Lung (tissue), 12 donors: ENCODE data around the gene SUSD1. TPM values are rescaled to one million over a fixed set of nuclear protein-coding genes. Genes with fewer than 3 reads are reported as not detected.

ENCODE experiments used
- ATAC-seq: fragments of 200-7000 bp; cut with Tn5 transposase; one replicate; pipeline ENCODE4 v1.9.1; 2020; ENCODE audit warnings: moderate number of reproducible peaks; ENCODE audit not compliant: insufficient read depth, low FRiP score
- DNase-seq, 3 donors: peaks; one replicate each; pipeline ENCODE4 v3.0.0-alpha.2; 2013 to 2017
- H3K27ac ChIP-seq, 2 donors: one replicate each; pipeline ENCODE4 v1.5.1; 2013; ENCODE audit warnings: mild to moderate bottlenecking in 2 of 2, moderate library complexity in 2 of 2, control low read depth in 1 of 2, inconsistent platforms in 1 of 2, low read depth in 1 of 2, low read length in 1 of 2
- H3K27me3 ChIP-seq, 3 donors: one replicate each; pipeline ENCODE4 v1.5.1; 2013; ENCODE audit warnings: low read length in 2 of 3; ENCODE audit not compliant: control insufficient read depth in 3 of 3, insufficient read depth in 3 of 3
- H3K36me3 ChIP-seq, 4 donors: one replicate each; pipeline ENCODE4 v1.5.1; 2013; ENCODE audit warnings: low read length in 4 of 4, mild to moderate bottlenecking in 1 of 4, moderate library complexity in 1 of 4; ENCODE audit not compliant: control insufficient read depth in 4 of 4, insufficient read depth in 4 of 4
- H3K4me1 ChIP-seq, 5 donors: one replicate each; pipeline ENCODE4 v1.5.1; 2013; ENCODE audit warnings: low read length in 5 of 5, mild to moderate bottlenecking in 2 of 5, moderate library complexity in 1 of 5; ENCODE audit not compliant: control insufficient read depth in 5 of 5, insufficient read depth in 5 of 5
- H3K4me3 ChIP-seq: one replicate; pipeline ENCODE4 v1.5.1; 2013; ENCODE audit warnings: mild to moderate bottlenecking, control low read depth, moderate library complexity
- H3K9ac ChIP-seq, 2 donors: one replicate each; pipeline ENCODE4 v1.5.1; 2013; ENCODE audit warnings: low read length in 2 of 2, control low read depth in 1 of 2; ENCODE audit not compliant: insufficient read depth in 1 of 2
- H3K9me3 ChIP-seq, 4 donors: one replicate each; pipeline ENCODE4 v1.5.1; 2013; ENCODE audit warnings: low read length in 3 of 4, mild to moderate bottlenecking in 1 of 4, moderate library complexity in 1 of 4; ENCODE audit not compliant: control insufficient read depth in 4 of 4, insufficient read depth in 3 of 4
- WGBS, 2 donors: extraction: QIAGEN DNeasy Blood & Tissue Kit; methylation state at CpG; one replicate each; pipeline ENCODE4 v1.1.7; 2013; 5-methylcytosine and 5-hydroxymethylcytosine counted together
- polyA plus RNA-seq, 2 donors: library from polyadenylated mRNA; stranded (reverse); fragments of 200-250 nt; gene quantifications; one replicate each; pipeline ENCODE4 v1.2.1, GENCODE V29; 2013
- total RNA-seq, 2 donors: library from RNA; depleted of rRNA in 1 of 2; stranded (reverse); fragments of >200 nt in 1 of 2; gene quantifications; one replicate each; pipeline ENCODE4 v1.2.1, GENCODE V29; 2014 to 2021
- TF ChIP-seq, protein P1 (sequence below): IDR thresholded peaks from 2 replicates; pipeline ENCODE4 v1.5.1; 2012; ENCODE audit warnings: mild to moderate bottlenecking; ENCODE audit errors: control extremely low read depth, extremely low read depth
- donor health status: control.
- donor health status: control.
- donor health status: Bipolar disorder and iron deficiency.
- donor health status: healthy.
- donor health status: DM: yes; HTN: yes; CAD: no.

SUSD1 gene
- total and polyA plus RNA-seq, 4 donors: 4.4 to 26.6 (median 21.1) TPM

DNA sequence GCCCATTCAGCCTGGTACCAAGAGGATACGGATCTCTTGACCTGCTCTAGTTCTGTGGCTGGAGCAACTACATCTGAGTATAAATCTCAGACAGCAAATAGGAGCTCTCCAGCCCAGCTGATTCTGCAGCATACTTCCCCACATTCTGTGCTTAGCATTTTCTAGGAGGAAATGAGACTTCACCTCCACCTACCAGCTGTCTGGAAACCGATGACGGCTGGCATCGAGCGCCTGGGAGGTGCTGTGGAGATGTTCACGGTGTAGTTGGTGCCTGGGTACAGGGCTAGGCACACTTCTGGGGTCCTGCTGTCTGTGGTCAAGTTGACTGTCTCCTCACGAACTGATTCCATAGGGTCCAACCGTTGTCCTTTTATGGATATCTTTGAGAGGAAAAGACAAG lies 63.6 kb downstream of the SUSD1 start:
- no peak overlapping the region for H3K27ac ChIP-seq
- no peaks in the 10 kb centered on the region for H3K9me3 ChIP-seq
- peaks cover 0 to 8% (median 2%) of the 10 kb centered on the region in 4 donors for H3K36me3 ChIP-seq
- H3K4me1 ChIP-seq: no peaks in the 10 kb centered on the region
- no peak for DNase-seq
- no peak overlapping the region for H3K4me3 ChIP-seq
- no peak overlapping the region for H3K9ac ChIP-seq
- TF ChIP-seq, protein P1, sequence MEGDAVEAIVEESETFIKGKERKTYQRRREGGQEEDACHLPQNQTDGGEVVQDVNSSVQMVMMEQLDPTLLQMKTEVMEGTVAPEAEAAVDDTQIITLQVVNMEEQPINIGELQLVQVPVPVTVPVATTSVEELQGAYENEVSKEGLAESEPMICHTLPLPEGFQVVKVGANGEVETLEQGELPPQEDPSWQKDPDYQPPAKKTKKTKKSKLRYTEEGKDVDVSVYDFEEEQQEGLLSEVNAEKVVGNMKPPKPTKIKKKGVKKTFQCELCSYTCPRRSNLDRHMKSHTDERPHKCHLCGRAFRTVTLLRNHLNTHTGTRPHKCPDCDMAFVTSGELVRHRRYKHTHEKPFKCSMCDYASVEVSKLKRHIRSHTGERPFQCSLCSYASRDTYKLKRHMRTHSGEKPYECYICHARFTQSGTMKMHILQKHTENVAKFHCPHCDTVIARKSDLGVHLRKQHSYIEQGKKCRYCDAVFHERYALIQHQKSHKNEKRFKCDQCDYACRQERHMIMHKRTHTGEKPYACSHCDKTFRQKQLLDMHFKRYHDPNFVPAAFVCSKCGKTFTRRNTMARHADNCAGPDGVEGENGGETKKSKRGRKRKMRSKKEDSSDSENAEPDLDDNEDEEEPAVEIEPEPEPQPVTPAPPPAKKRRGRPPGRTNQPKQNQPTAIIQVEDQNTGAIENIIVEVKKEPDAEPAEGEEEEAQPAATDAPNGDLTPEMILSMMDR: no peak
- no peaks in the 10 kb centered on the region for H3K27me3 ChIP-seq
- no peak for ATAC-seq
- 95 to 96% methylated on average over 8 of the region's 8 CpGs for WGBS, 2 donors

DNA sequence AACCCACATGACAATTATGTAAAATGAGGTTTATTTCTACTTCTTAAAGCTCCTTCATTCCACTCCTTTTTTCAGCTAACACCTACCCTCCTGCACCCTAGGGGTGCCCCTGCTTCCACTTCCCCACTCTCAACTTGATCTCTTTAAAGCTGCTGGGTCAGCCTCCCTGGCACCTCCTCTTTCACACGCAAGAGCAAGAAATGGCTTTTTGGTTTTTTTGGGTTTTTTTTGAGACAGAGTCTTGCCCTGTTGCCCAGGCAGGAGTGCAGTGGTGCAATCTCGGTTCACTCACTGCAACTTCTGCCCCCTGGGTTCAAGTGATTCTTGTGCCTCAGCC lies 64.4 kb downstream of the SUSD1 start:
- no peak for DNase-seq
- no peaks in the 10 kb centered on the region for H3K4me1 ChIP-seq
- TF ChIP-seq, protein P1: no peak
- peaks cover 0 to 8% (median 2%) of the 10 kb centered on the region in 4 donors for H3K36me3 ChIP-seq
- ATAC-seq: no peak
- H3K9ac ChIP-seq: no peak overlapping the region
- WGBS, 2 donors: 86 to 87% methylated on average over 2 of the region's 2 CpGs
- H3K9me3 ChIP-seq: no peaks in the 10 kb centered on the region
- H3K27me3 ChIP-seq: no peaks in the 10 kb centered on the region
- no peak overlapping the region for H3K4me3 ChIP-seq
- no peak overlapping the region for H3K27ac ChIP-seq

DNA sequence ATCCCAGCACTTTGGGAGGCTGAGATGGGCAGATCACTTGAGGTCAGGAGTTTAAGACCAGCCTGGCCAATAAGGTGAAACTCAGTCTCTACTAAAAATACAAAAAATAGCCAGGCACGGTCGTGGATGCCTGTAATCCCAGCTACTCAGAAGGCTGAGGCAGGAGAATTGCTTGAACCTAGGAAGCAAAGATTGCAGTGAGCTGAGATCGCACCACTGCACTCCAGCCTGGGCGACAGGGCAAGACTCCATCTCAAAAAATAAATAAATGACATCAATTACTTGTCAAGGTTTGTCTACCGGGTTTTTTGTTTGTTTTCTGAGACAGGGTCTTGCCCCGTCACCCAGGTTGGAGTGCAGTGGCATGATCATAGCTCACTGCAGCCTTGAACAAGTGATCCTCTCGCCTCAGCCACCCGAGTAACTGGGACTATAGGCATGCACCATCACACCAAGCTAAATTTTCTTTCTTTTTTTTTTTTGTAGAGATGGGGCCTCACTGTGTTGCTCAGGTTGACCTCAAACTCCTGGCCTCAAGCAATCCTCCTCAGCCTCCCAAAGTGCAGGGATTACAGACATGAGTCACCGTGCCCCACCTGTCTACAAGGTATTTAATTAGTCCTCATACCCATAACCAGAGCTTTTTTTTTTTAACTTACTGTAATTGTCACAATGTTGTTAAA lies 64.9 kb downstream of the SUSD1 start:
- Histone ChIP-seq H3K4me1 (peaks cover 0 to 1% (median 0%) of the 10 kb centered on the region in 5 donors), H3K27ac (no peak overlapping the region), H3K36me3 (peaks cover 0 to 10% (median 3%) of the 10 kb centered on the region in 4 donors), H3K9ac (no peak overlapping the region), H3K27me3 (no peaks in the 10 kb centered on the region), H3K4me3 (no peak overlapping the region), H3K9me3 (no peaks in the 10 kb centered on the region)
- no peak for DNase-seq
- 79 to 89% methylated on average over 9 of the region's 9 CpGs for WGBS, 2 donors
- no peak for ATAC-seq
- TF ChIP-seq, protein P1: no peak

DNA sequence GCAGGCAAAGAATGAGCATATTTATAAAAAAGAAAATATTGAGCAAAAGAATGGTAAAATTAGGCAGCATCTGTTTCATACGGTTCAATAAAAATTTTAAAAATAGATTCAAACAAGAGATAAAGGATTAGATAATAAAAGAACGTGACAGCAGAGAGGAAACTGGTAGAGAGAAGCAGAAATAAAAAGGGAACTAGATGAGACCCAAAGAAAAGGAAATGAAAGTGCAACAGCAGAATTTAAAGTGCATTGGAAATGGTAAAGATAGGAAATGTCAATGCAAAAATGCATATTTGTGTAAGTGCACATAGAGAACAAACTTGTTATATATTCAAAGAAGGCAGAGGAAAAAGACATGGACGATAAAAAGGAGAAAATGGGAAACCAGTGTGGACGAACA lies 70.2 kb downstream of the SUSD1 start:
- H3K27ac ChIP-seq: no peak overlapping the region
- ATAC-seq (no peak), DNase-seq (no peak)
- H3K9me3 ChIP-seq: no peaks in the 10 kb centered on the region
- H3K4me3 ChIP-seq: no peak overlapping the region
- H3K9ac ChIP-seq: no peak overlapping the region
- 39 to 70% methylated on average over 4 of the region's 4 CpGs for WGBS, 2 donors
- peaks cover 0 to 3% (median 0%) of the 10 kb centered on the region in 5 donors for H3K4me1 ChIP-seq
- TF ChIP-seq, protein P1: no peak
- no peaks in the 10 kb centered on the region for H3K27me3 ChIP-seq
- peaks cover 0 to 3% (median 1%) of the 10 kb centered on the region in 4 donors for H3K36me3 ChIP-seq
